Endothelial cell of umbilical vein (primary cell): ENCODE measurements around the gene NPPB. TPM values are rescaled to one million over a fixed set of nuclear protein-coding genes. Genes with fewer than 3 reads are reported as not detected.

Experiments
- BruUV-seq: library from RNA; stranded (reverse); fragments of 400-500 nt; replicated peaks from 2 replicates; lab custom pipeline; 2021; lab: Mats Ljungman, UMichigan
- CTCF ChIA-PET: fragments of 300-600, 350-600 bp; sonication (Branson Sonifier 250); formaldehyde crosslinking; loops from one replicate; lab custom pipeline; 2021; ENCODE audit warnings: antibody characterized with exemption, inconsistent platforms; lab: Charles Lee
- POLR2A ChIA-PET: fragments of 300-600, 350-600 bp; sonication (Branson Sonifier 250); formaldehyde crosslinking; loops from one replicate; lab custom pipeline; 2021; ENCODE audit warnings: antibody characterized with exemption, inconsistent platforms; lab: Charles Lee
- DNase-seq: peaks from one replicate; pipeline ENCODE4 v3.0.0-alpha.2; 2011; ENCODE audit warnings: low read depth, low spot score
- FAIRE-seq: peaks from 2 replicates; lab custom pipeline; 2011; peaks lifted over from hg19 to GRCh38; lab: Jason Lieb, UNC
- H2AFZ ChIP-seq: 2 replicates; pipeline ENCODE4 v1.6.0; 2012; ENCODE audit warnings: low read depth, low read length, control low read depth, inconsistent platforms
- H3K27ac ChIP-seq: 2 replicates; pipeline ENCODE4 v1.5.1; 2011; ENCODE audit warnings: low read depth, mild to moderate bottlenecking, control low read depth, low read length, moderate library complexity; ENCODE audit not compliant: insufficient read depth
- H3K27me3 ChIP-seq, 2 experiments: 2 replicates each; pipeline versions ENCODE4 v1.6.0 to v1.6.1; 2011; ENCODE audit warnings: low read length in 2 of 2, mixed read lengths in 1 of 2; ENCODE audit not compliant: control insufficient read depth in 2 of 2, insufficient read depth in 2 of 2
- H3K36me3 ChIP-seq, 2 experiments: 2 replicates in 1 of 2; 3 replicates in 1 of 2; pipeline ENCODE4 v1.5.1; 2011; ENCODE audit warnings: low read length in 2 of 2, mild to moderate bottlenecking in 1 of 2, moderate library complexity in 1 of 2; ENCODE audit not compliant: control insufficient read depth in 2 of 2, insufficient read depth in 2 of 2; ENCODE audit errors: extremely low read depth in 1 of 2
- H3K4me1 ChIP-seq: 3 replicates; pipeline ENCODE4 v1.5.1; 2011; ENCODE audit warnings: mild to moderate bottlenecking, low read length; ENCODE audit not compliant: control insufficient read depth, insufficient read depth; ENCODE audit errors: extremely low read depth
- H3K4me2 ChIP-seq: 2 replicates; pipeline ENCODE4 v1.6.1; 2011; ENCODE audit warnings: low read length, control low read depth, mixed read lengths; ENCODE audit not compliant: insufficient read depth
- H3K4me3 ChIP-seq, 3 experiments: fragments of 200-600 bp in 1 of 3; sonication (generic), shearing (Covaris generic) in 1 of 3; replicated peaks in 1 of 3; 2 replicates each; pipeline ENCODE4 v1.5.1; 2011 to 2016; ENCODE audit warnings: control low read depth in 3 of 3, low read length in 3 of 3, mild to moderate bottlenecking in 2 of 3, inconsistent platforms in 1 of 3, low read depth in 1 of 3, moderate library complexity in 1 of 3; ENCODE audit not compliant: insufficient read depth in 1 of 3
- H3K79me2 ChIP-seq: 2 replicates; pipeline ENCODE4 v1.6.0; 2012; ENCODE audit warnings: low read length, inconsistent platforms; ENCODE audit not compliant: control insufficient read depth, insufficient read depth
- H3K9ac ChIP-seq: replicated peaks from 2 replicates; pipeline ENCODE3; 2011; ENCODE audit warnings: low read length, control low read depth; ENCODE audit not compliant: insufficient read depth; ENCODE audit errors: extremely low read depth
- H3K9me1 ChIP-seq: replicated peaks from 3 replicates; pipeline ENCODE4 v1.6.0; 2011; ENCODE audit warnings: mild to moderate bottlenecking, low read length; ENCODE audit not compliant: control insufficient read depth, insufficient read depth; ENCODE audit errors: extremely low read depth
- H3K9me3 ChIP-seq: replicated peaks from 2 replicates; pipeline ENCODE4 v1.5.1; 2012; ENCODE audit warnings: low read length, inconsistent platforms; ENCODE audit not compliant: control insufficient read depth, insufficient read depth
- H4K20me1 ChIP-seq: replicated peaks from 2 replicates; pipeline ENCODE3; 2011; ENCODE audit warnings: mild to moderate bottlenecking, low read length; ENCODE audit not compliant: control insufficient read depth, insufficient read depth; ENCODE audit errors: extremely low read depth
- FOS ChIP-seq: IDR thresholded peaks from 2 replicates; pipeline ENCODE4 v1.6.1; 2011; ENCODE audit warnings: mild to moderate bottlenecking, low read length, moderate library complexity, borderline replicate concordance; ENCODE audit not compliant: insufficient read depth
- GATA2 ChIP-seq: IDR thresholded peaks from 2 replicates; pipeline ENCODE4 v1.7.0; 2011; ENCODE audit warnings: low read depth, mild to moderate bottlenecking, moderate library complexity, mixed read lengths, low read length; ENCODE audit not compliant: insufficient read length, insufficient read depth
- JUN ChIP-seq: IDR thresholded peaks from 2 replicates; pipeline ENCODE4 v1.6.1; 2011; ENCODE audit warnings: borderline replicate concordance, low read depth; ENCODE audit not compliant: insufficient read length, insufficient read depth
- MYC ChIP-seq: IDR thresholded peaks from one replicate; pipeline ENCODE4 v1.6.1; 2011; ENCODE audit warnings: mild to moderate bottlenecking, low read depth, low read length
- POLR2AphosphoS5 ChIP-seq: IDR thresholded peaks from 2 replicates; pipeline ENCODE4 v1.6.1; 2012; ENCODE audit warnings: low read depth, mild to moderate bottlenecking, control low read depth, low read length, moderate library complexity; ENCODE audit not compliant: insufficient read depth
- dilution Hi-C: fragments of 300-500 bp; cut with MboI; formaldehyde crosslinking; loops from one replicate; pipeline ENCODE4 v1.15.0; 2019; ENCODE audit warnings: low sequenced_read_pairs; ENCODE audit not compliant: extremely low pct_ligation_motif_present
- intact Hi-C: fragments of 100-400 bp; cut with micrococcal nuclease; formaldehyde crosslinking; loops from one replicate; pipeline ENCODE4 v1.10.0; 2022
- polyA plus RNA-seq, 4 experiments: library from polyadenylated mRNA; depleted of rRNA in 3 of 4; stranded (reverse) in 3 of 4; unstranded in 1 of 4; fragments of >200 nt; gene quantifications; 2 replicates each; pipeline versions ENCODE4 v1.2.1 to v1.2.3, GENCODE V29; 2011 to 2012; ENCODE audit warnings: missing spikeins in 1 of 4
- total RNA-seq: library from RNA; stranded (reverse); gene quantifications from 2 replicates; pipeline ENCODE4 v1.2.3, GENCODE V29; 2021
- TF ChIP-seq, protein P1 (sequence below), 2 donors: IDR thresholded peaks; 1 replicate in 1 of 2; 2 replicates in 1 of 2; pipeline ENCODE4 v1.5.1; 2011; ENCODE audit warnings: low read length in 2 of 2, mild to moderate bottlenecking in 2 of 2, moderate library complexity in 2 of 2, control low read depth in 1 of 2, inconsistent platforms in 1 of 2, low read depth in 1 of 2; ENCODE audit not compliant: insufficient read depth in 1 of 2; ENCODE audit errors: extremely low read depth in 1 of 2

The NPPB gene
- total and polyA plus RNA-seq, 2 donors (not counting 3 experiments of a cell fraction or from before 2014, with no cell fraction given) = not detected

DNA sequence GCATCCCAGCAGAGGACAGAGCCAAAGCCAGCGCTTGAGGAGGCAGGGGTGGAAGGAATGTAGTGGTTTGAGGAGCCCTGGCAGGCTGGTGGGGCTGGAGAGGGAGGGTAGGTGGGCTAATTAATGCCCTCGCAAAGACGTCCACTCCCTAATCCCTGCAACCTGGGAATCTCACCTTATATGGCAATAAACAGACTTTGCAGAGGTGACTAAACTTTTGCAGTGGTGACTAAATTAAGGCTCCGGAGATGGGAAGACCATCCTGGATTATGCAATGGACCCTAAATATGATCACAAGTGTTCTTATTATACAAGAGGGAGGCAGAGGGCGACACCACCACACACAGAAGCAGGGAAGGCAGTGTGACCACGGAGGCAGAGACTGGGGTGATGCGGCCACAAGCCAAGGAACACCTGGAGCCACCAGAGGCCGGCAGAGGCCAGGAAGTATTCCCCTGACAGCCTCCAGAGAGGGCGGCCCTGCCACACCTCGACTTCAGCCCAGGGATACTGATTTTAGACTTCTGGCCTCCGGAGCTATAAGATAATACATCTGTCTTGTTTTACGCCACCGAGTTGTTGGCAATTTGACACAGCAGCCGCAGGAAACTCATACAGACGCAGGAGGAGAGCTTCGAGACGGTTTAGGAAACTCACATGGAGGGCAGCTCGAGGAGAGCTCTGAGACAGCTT lies 23.1 kb upstream of the NPPB start:
- no TSS peak for BruUV-seq
- H3K9ac ChIP-seq = no peak overlapping the region
- H3K79me2 ChIP-seq = no peaks in the 10 kb centered on the region
- H3K4me2 ChIP-seq = no peak overlapping the region
- no peaks in the 10 kb centered on the region for H3K9me3 ChIP-seq
- intact Hi-C loops = no loop called here
- no peaks in the 10 kb centered on the region for H3K9me1 ChIP-seq
- no peaks in the 10 kb centered on the region for H4K20me1 ChIP-seq
- H3K27me3 ChIP-seq = no peaks in the 10 kb centered on the region
- no peak for TF ChIP-seq POLR2AphosphoS5
- TF ChIP-seq GATA2 = no peak
- TF ChIP-seq FOS = no peak
- TF ChIP-seq JUN = no peak
- TF ChIP-seq, protein P1, sequence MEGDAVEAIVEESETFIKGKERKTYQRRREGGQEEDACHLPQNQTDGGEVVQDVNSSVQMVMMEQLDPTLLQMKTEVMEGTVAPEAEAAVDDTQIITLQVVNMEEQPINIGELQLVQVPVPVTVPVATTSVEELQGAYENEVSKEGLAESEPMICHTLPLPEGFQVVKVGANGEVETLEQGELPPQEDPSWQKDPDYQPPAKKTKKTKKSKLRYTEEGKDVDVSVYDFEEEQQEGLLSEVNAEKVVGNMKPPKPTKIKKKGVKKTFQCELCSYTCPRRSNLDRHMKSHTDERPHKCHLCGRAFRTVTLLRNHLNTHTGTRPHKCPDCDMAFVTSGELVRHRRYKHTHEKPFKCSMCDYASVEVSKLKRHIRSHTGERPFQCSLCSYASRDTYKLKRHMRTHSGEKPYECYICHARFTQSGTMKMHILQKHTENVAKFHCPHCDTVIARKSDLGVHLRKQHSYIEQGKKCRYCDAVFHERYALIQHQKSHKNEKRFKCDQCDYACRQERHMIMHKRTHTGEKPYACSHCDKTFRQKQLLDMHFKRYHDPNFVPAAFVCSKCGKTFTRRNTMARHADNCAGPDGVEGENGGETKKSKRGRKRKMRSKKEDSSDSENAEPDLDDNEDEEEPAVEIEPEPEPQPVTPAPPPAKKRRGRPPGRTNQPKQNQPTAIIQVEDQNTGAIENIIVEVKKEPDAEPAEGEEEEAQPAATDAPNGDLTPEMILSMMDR (IDR thresholded peaks at IDR 0.05; ENCODE audit: extremely low read depth in 1 of 2, insufficient read depth in 1 of 2, low read depth in 1 of 2, low read length in 2 of 2) = no peak
- no peak for TF ChIP-seq MYC
- CTCF ChIA-PET = interaction anchor here (0.7 to 1.4 kb wide), 3 partner anchors 10 to 84 kb away, joined by 3 to 4 read pairs (median 3); no protein-coding TSS in a partner anchor
- dilution Hi-C loops = no loop called here
- no peaks in the 10 kb centered on the region for H3K36me3 ChIP-seq
- no peak overlapping the region for H3K27ac ChIP-seq
- POLR2A ChIA-PET = no interaction called here
- DNase-seq (no peak), FAIRE-seq (no peak)
- no peak overlapping the region for H2AFZ ChIP-seq
- H3K4me1 ChIP-seq = no peaks in the 10 kb centered on the region
- H3K4me3 ChIP-seq = no peak overlapping the region
